Measurements from ENCODE around the gene ROBO1. TPM values are rescaled to one million over a fixed set of nuclear protein-coding genes. Genes with fewer than 3 reads are reported as not detected.

ROBO1 gene
- polyA plus RNA-seq, 2 donors, result 4.7 to 12.0 TPM

DNA sequence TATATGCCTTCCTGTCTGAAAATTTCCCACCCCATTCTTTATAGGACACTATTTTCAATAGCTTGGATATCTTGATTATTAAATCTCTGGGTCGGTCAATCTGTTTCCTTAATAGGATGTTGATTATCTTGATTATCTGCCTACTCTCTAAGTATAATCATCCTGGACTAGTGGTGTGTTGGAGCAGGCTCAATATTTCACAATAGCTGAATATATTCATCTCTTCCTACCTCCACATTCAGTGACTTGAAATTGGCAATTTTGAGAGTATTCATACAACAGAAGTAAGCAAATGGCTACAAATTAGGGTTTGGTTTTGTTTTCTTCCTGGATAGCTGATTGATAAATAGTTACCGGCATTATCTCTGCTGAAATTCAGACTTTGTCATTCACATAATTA is 1162.6 kb downstream of the ROBO1 start:
- H3K9me3 ChIP-seq (ENCODE audit: control insufficient read depth in 2 of 2, insufficient read depth in 1 of 2, low read depth in 1 of 2, low read length in 1 of 2), result no peaks in the 10 kb centered on the region
- peaks cover 0 to 4% of the 10 kb centered on the region in 2 donors for H3K36me3 ChIP-seq (ENCODE audit: control insufficient read depth in 2 of 2, insufficient read depth in 2 of 2, low read length in 1 of 2)
- no peak overlapping the region for H3K27ac ChIP-seq (ENCODE audit: low read depth in 2 of 2, low read length in 1 of 2)
- H3K4me3 ChIP-seq (ENCODE audit: low read depth in 1 of 2, low read length in 2 of 2), result no peak overlapping the region
- H3K4me1 ChIP-seq (ENCODE audit: control insufficient read depth in 2 of 2, insufficient read depth in 2 of 2, low read length in 1 of 2), result no peaks in the 10 kb centered on the region
- WGBS, 2 donors, result 85 to 87% methylated on average over 2 of the region's 2 CpGs
- no peaks in the 10 kb centered on the region for H3K27me3 ChIP-seq (ENCODE audit: control insufficient read depth in 1 of 2, insufficient read depth in 2 of 2, low read length in 2 of 2)

DNA sequence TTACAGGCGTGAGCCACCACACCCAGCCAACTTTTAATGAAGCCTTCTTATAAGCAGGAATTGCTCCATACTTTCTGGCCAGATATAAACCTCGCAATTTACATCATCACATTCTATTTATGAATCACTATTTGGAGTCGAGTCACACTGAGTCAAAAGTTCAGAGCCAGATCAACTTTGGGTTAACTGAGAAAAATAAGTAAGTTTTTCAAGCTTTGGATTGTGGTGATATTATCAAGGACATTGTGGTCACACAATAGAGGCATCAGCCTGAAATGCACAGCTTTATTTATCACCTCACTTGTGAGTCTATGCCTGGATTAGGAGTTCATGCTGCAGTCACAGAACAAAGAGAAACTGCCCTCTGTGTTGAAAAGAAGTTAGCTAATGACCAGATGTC is 1163.5 kb downstream of the ROBO1 start:
- 60 to 76% methylated on average over 3 of the region's 3 CpGs for WGBS, 2 donors
- Histone ChIP-seq H3K27ac (ENCODE audit: low read depth in 2 of 2, low read length in 1 of 2) (no peak overlapping the region), H3K4me3 (ENCODE audit: low read depth in 1 of 2, low read length in 2 of 2) (no peak overlapping the region)

GRCh38 chr3:78601249-78601648 is 1166.5 kb downstream of the ROBO1 start:
- WGBS, 2 donors, result 77 to 89% methylated on average over 2 of the region's 2 CpGs
- Histone ChIP-seq H3K4me3 (ENCODE audit: low read depth in 1 of 2, low read length in 2 of 2) (no peak overlapping the region), H3K9me3 (ENCODE audit: control insufficient read depth in 2 of 2, insufficient read depth in 1 of 2, low read depth in 1 of 2, low read length in 1 of 2) (no peaks in the 10 kb centered on the region), H3K36me3 (ENCODE audit: control insufficient read depth in 2 of 2, insufficient read depth in 2 of 2, low read length in 1 of 2) (no peaks in the 10 kb centered on the region), H3K4me1 (ENCODE audit: control insufficient read depth in 2 of 2, insufficient read depth in 2 of 2, low read length in 1 of 2) (no peaks in the 10 kb centered on the region), H3K27ac (ENCODE audit: low read depth in 2 of 2, low read length in 1 of 2) (no peak overlapping the region), H3K27me3 (ENCODE audit: control insufficient read depth in 1 of 2, insufficient read depth in 2 of 2, low read length in 2 of 2) (no peaks in the 10 kb centered on the region)

More for the DNA sequence above, 1163.5 kb downstream of the ROBO1 start:
- peaks cover 0 to 4% of the 10 kb centered on the region in 2 donors for H3K36me3 ChIP-seq (ENCODE audit: control insufficient read depth in 2 of 2, insufficient read depth in 2 of 2, low read length in 1 of 2)
- no peaks in the 10 kb centered on the region for H3K9me3 ChIP-seq (ENCODE audit: control insufficient read depth in 2 of 2, insufficient read depth in 1 of 2, low read depth in 1 of 2, low read length in 1 of 2)
- no peaks in the 10 kb centered on the region for H3K27me3 ChIP-seq (ENCODE audit: control insufficient read depth in 1 of 2, insufficient read depth in 2 of 2, low read length in 2 of 2)
- H3K4me1 ChIP-seq (ENCODE audit: control insufficient read depth in 2 of 2, insufficient read depth in 2 of 2, low read length in 1 of 2), result no peaks in the 10 kb centered on the region

- no peaks in the 10 kb centered on the region for H3K36me3 ChIP-seq (ENCODE audit: control insufficient read depth in 2 of 2, insufficient read depth in 2 of 2, low read length in 1 of 2)
- WGBS, 2 donors, result 22 to 24% methylated on average over 1 of the region's 1 CpG
- H3K27ac ChIP-seq (ENCODE audit: low read depth in 2 of 2, low read length in 1 of 2), result no peak overlapping the region
- H3K9me3 ChIP-seq (ENCODE audit: control insufficient read depth in 2 of 2, insufficient read depth in 1 of 2, low read depth in 1 of 2, low read length in 1 of 2), result no peaks in the 10 kb centered on the region
- no peaks in the 10 kb centered on the region for H3K4me1 ChIP-seq (ENCODE audit: control insufficient read depth in 2 of 2, insufficient read depth in 2 of 2, low read length in 1 of 2)
- no peaks in the 10 kb centered on the region for H3K27me3 ChIP-seq (ENCODE audit: control insufficient read depth in 1 of 2, insufficient read depth in 2 of 2, low read length in 2 of 2)
- no peak overlapping the region for H3K4me3 ChIP-seq (ENCODE audit: low read depth in 1 of 2, low read length in 2 of 2)
Measured at GRCh38 chr3:78589778-78590177, 1178.0 kb downstream of the ROBO1 start.

GRCh38 chr3:78588906-78589621 is 1178.7 kb downstream of the ROBO1 start:
- Histone ChIP-seq H3K4me3 (ENCODE audit: low read depth in 1 of 2, low read length in 2 of 2) (no peak overlapping the region), H3K4me1 (ENCODE audit: control insufficient read depth in 2 of 2, insufficient read depth in 2 of 2, low read length in 1 of 2) (no peaks in the 10 kb centered on the region), H3K36me3 (ENCODE audit: control insufficient read depth in 2 of 2, insufficient read depth in 2 of 2, low read length in 1 of 2) (no peaks in the 10 kb centered on the region), H3K9me3 (ENCODE audit: control insufficient read depth in 2 of 2, insufficient read depth in 1 of 2, low read depth in 1 of 2, low read length in 1 of 2) (no peaks in the 10 kb centered on the region), H3K27me3 (ENCODE audit: control insufficient read depth in 1 of 2, insufficient read depth in 2 of 2, low read length in 2 of 2) (no peaks in the 10 kb centered on the region), H3K27ac (ENCODE audit: low read depth in 2 of 2, low read length in 1 of 2) (no peak overlapping the region)
- 93% methylated on average over 3 of the region's 3 CpGs for WGBS, 2 donors

DNA sequence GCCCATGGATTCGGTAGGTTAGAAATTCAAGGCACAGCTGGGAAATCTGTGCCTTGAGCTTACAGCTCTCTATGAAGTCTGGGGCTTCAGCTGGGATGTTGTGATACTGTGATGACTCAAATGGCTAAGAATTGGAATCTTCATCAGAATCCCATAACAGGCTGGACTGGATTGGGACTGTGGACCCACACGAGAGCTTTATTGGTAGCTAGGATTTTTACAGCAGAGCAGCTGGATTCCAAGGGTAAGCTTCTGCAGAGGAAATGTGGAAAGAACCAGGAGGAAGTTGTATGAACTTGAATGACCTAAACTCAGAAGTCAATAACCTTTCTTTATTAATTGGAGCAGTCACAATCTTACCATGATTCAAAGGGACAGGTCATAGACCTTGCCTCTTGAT is 1187.1 kb downstream of the ROBO1 start:
- WGBS, 2 donors, result 55 to 67% methylated on average over 2 of the region's 2 CpGs
- no peak overlapping the region for H3K4me3 ChIP-seq (ENCODE audit: low read depth in 1 of 2, low read length in 2 of 2)
- H3K36me3 ChIP-seq (ENCODE audit: control insufficient read depth in 2 of 2, insufficient read depth in 2 of 2, low read length in 1 of 2), result no peaks in the 10 kb centered on the region
- H3K4me1 ChIP-seq (ENCODE audit: control insufficient read depth in 2 of 2, insufficient read depth in 2 of 2, low read length in 1 of 2), result no peaks in the 10 kb centered on the region
- no peaks in the 10 kb centered on the region for H3K27me3 ChIP-seq (ENCODE audit: control insufficient read depth in 1 of 2, insufficient read depth in 2 of 2, low read length in 2 of 2)
- no peaks in the 10 kb centered on the region for H3K9me3 ChIP-seq (ENCODE audit: control insufficient read depth in 2 of 2, insufficient read depth in 1 of 2, low read depth in 1 of 2, low read length in 1 of 2)
- H3K27ac ChIP-seq (ENCODE audit: low read depth in 2 of 2, low read length in 1 of 2), result no peak overlapping the region

DNA sequence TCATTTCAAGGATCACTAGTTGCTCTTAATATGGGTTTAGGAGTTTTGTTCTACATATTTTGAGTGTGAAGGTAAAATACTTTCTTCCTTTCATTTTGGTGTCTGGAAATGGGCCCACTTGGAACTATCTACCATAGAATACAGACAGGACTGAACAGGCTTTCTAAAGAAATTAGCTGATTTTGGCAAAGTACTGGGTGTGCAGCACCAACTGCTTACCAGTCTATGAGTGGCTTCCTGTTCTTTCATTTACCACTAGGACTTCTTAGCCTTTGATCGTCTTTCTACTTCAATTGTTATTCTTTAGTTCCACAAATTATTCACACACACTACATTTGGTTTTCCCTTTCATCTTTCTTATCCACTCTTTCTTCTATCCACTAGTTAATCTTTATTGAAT is 1196.3 kb downstream of the ROBO1 start:
- no peak overlapping the region for H3K4me3 ChIP-seq (ENCODE audit: low read depth in 1 of 2, low read length in 2 of 2)
- no peaks in the 10 kb centered on the region for H3K9me3 ChIP-seq (ENCODE audit: control insufficient read depth in 2 of 2, insufficient read depth in 1 of 2, low read depth in 1 of 2, low read length in 1 of 2)
- no peaks in the 10 kb centered on the region for H3K27me3 ChIP-seq (ENCODE audit: control insufficient read depth in 1 of 2, insufficient read depth in 2 of 2, low read length in 2 of 2)
- no peaks in the 10 kb centered on the region for H3K36me3 ChIP-seq (ENCODE audit: control insufficient read depth in 2 of 2, insufficient read depth in 2 of 2, low read length in 1 of 2)
- H3K4me1 ChIP-seq (ENCODE audit: control insufficient read depth in 2 of 2, insufficient read depth in 2 of 2, low read length in 1 of 2), result no peaks in the 10 kb centered on the region
- WGBS, 2 donors, result 29 to 53% methylated on average over 1 of the region's 1 CpG
- H3K27ac ChIP-seq (ENCODE audit: low read depth in 2 of 2, low read length in 1 of 2), result no peak overlapping the region

DNA sequence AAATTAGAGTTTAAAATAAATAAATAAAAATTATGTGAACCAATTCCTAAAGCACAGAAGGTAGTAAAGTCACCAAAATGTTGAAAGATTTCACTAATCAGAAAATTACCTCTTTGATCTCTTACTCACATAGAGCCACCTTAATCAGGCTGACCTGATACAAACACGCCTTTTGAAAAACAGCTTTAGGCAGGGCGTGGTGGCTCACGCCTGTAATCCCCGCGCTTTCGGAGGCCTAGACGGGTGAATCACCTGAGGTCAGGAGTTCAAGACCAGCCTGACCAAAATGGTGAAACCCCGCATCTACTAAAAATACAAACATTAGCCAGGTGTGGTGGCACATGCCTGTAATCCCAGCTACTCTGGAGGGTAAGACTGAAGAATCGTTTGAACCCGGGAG is 1197.3 kb downstream of the ROBO1 start:
- WGBS, 2 donors, result 52 to 68% methylated on average over 10 of the region's 10 CpGs
- no peaks in the 10 kb centered on the region for H3K4me1 ChIP-seq (ENCODE audit: control insufficient read depth in 2 of 2, insufficient read depth in 2 of 2, low read length in 1 of 2)
- H3K9me3 ChIP-seq (ENCODE audit: control insufficient read depth in 2 of 2, insufficient read depth in 1 of 2, low read depth in 1 of 2, low read length in 1 of 2), result no peaks in the 10 kb centered on the region
- H3K27ac ChIP-seq (ENCODE audit: low read depth in 2 of 2, low read length in 1 of 2), result no peak overlapping the region
- no peaks in the 10 kb centered on the region for H3K27me3 ChIP-seq (ENCODE audit: control insufficient read depth in 1 of 2, insufficient read depth in 2 of 2, low read length in 2 of 2)
- no peaks in the 10 kb centered on the region for H3K36me3 ChIP-seq (ENCODE audit: control insufficient read depth in 2 of 2, insufficient read depth in 2 of 2, low read length in 1 of 2)
- H3K4me3 ChIP-seq (ENCODE audit: low read depth in 1 of 2, low read length in 2 of 2), result no peak overlapping the region

DNA sequence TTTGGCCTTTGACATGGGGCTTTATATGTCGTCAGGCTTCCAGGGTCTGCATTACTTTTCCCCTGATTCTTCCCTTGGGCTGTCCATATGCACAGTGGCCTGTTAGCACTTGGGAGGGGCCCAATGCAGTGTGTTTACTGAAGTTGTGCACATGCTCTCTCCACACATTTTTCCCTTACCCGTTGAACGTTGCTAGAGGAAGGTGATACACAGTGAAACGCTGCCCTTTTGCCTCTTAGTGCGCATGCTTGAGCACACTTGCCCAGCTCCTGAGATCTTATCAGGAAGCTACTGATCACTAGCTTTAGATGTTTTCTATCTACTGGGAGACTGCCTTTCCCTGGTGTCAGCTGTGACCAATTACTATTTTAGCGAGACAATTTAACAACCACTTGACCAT is 1198.0 kb downstream of the ROBO1 start:
- Histone ChIP-seq H3K4me1 (ENCODE audit: control insufficient read depth in 2 of 2, insufficient read depth in 2 of 2, low read length in 1 of 2) (no peaks in the 10 kb centered on the region), H3K27me3 (ENCODE audit: control insufficient read depth in 1 of 2, insufficient read depth in 2 of 2, low read length in 2 of 2) (no peaks in the 10 kb centered on the region), H3K27ac (ENCODE audit: low read depth in 2 of 2, low read length in 1 of 2) (no peak overlapping the region), H3K4me3 (ENCODE audit: low read depth in 1 of 2, low read length in 2 of 2) (no peak overlapping the region), H3K9me3 (ENCODE audit: control insufficient read depth in 2 of 2, insufficient read depth in 1 of 2, low read depth in 1 of 2, low read length in 1 of 2) (no peaks in the 10 kb centered on the region), H3K36me3 (ENCODE audit: control insufficient read depth in 2 of 2, insufficient read depth in 2 of 2, low read length in 1 of 2) (no peaks in the 10 kb centered on the region)
- WGBS, 2 donors, result 70 to 73% methylated on average over 6 of the region's 6 CpGs

GRCh38 chr3:78565712-78566111 is 1202.1 kb downstream of the ROBO1 start:
- no peaks in the 10 kb centered on the region for H3K4me1 ChIP-seq (ENCODE audit: control insufficient read depth in 2 of 2, insufficient read depth in 2 of 2, low read length in 1 of 2)
- H3K27me3 ChIP-seq (ENCODE audit: control insufficient read depth in 1 of 2, insufficient read depth in 2 of 2, low read length in 2 of 2), result no peaks in the 10 kb centered on the region
- no peak overlapping the region for H3K4me3 ChIP-seq (ENCODE audit: low read depth in 1 of 2, low read length in 2 of 2)
- H3K36me3 ChIP-seq (ENCODE audit: control insufficient read depth in 2 of 2, insufficient read depth in 2 of 2, low read length in 1 of 2), result no peaks in the 10 kb centered on the region
- no peak overlapping the region for H3K27ac ChIP-seq (ENCODE audit: low read depth in 2 of 2, low read length in 1 of 2)
- H3K9me3 ChIP-seq (ENCODE audit: control insufficient read depth in 2 of 2, insufficient read depth in 1 of 2, low read depth in 1 of 2, low read length in 1 of 2), result no peaks in the 10 kb centered on the region
- WGBS, 2 donors, result 79 to 84% methylated on average over 1 of the region's 1 CpG

Data from esophagus (tissue), 2 donors.